H1 (cell line): ENCODE measurements around the gene ADCK2. TPM values are rescaled to one million over a fixed set of nuclear protein-coding genes. Genes with fewer than 3 reads are reported as not detected.
A peak's percentile ranks its signal among the peaks of the same experiment; 100 is the strongest.

Experiments used
- ASH2L ChIP-seq: fragments of 200-600, 300-600 bp; sonication (generic); IDR thresholded peaks from one replicate; pipeline ENCODE4 v1.7.1; 2017; ENCODE audit warnings: low read length
- BRCA1 ChIP-seq: IDR thresholded peaks from 2 replicates; pipeline ENCODE4 v1.6.1; 2012; ENCODE audit warnings: low read depth, low read length, improper control_type of control experiment
- CBX5 ChIP-seq: fragments of 300-800, 300-1000 bp; sonication (generic); IDR thresholded peaks from 2 replicates; pipeline ENCODE4 v1.7.1; 2016; ENCODE audit warnings: antibody characterized with exemption, low read length, low read depth
- CEBPB ChIP-seq: IDR thresholded peaks from 2 replicates; pipeline ENCODE4 v1.6.1; 2012; ENCODE audit warnings: low read depth, low read length
- CHD1 ChIP-seq: IDR thresholded peaks from 2 replicates; pipeline ENCODE4 v1.6.1; 2012; ENCODE audit warnings: low read depth, low read length, improper control_type of control experiment
- CREB1 ChIP-seq: IDR thresholded peaks from 2 replicates; pipeline ENCODE4 v1.6.1; 2012; ENCODE audit warnings: inconsistent platforms
- CTBP2 ChIP-seq: IDR thresholded peaks from 2 replicates; pipeline ENCODE4 v1.7.0; 2011; ENCODE audit warnings: borderline replicate concordance, mild to moderate bottlenecking, moderate library complexity, mixed read lengths, low read length; ENCODE audit not compliant: insufficient read depth, insufficient read length
- EGR1 ChIP-seq: IDR thresholded peaks from 2 replicates; pipeline ENCODE4 v1.6.1; 2011; ENCODE audit warnings: low read depth, low read length, borderline replicate concordance
- EZH2 ChIP-seq: fragments of 200-600 bp; sonication (generic); IDR thresholded peaks from 2 replicates; pipeline ENCODE4 v1.7.1; 2012; ENCODE audit warnings: low read depth, mild to moderate bottlenecking, moderate library complexity, low read length, inconsistent platforms; ENCODE audit not compliant: severe bottlenecking
- GABPA ChIP-seq: IDR thresholded peaks from 2 replicates; pipeline ENCODE4 v1.6.1; 2011; ENCODE audit warnings: mild to moderate bottlenecking, low read length, moderate library complexity, borderline replicate concordance; ENCODE audit not compliant: insufficient read depth
- JUND ChIP-seq: IDR thresholded peaks from 2 replicates; pipeline ENCODE4 v1.6.1; 2011; ENCODE audit warnings: mild to moderate bottlenecking, improper control_type of control experiment, low read length
- MAFK ChIP-seq: IDR thresholded peaks from 2 replicates; pipeline ENCODE4 v1.6.1; 2012; ENCODE audit warnings: low read depth, mild to moderate bottlenecking, improper control_type of control experiment, low read length
- NANOG ChIP-seq: IDR thresholded peaks from 2 replicates; pipeline ENCODE4 v1.6.1; 2011; ENCODE audit warnings: low read length, low read depth, mild to moderate bottlenecking, inconsistent platforms; ENCODE audit not compliant: insufficient read depth, poor library complexity, severe bottlenecking
- PHF8 ChIP-seq: fragments of 200-600 bp; sonication (generic); conservative IDR thresholded peaks from 2 replicates; pipeline ENCODE4 v1.7.1; 2012; ENCODE audit warnings: low read depth, mild to moderate bottlenecking, inconsistent platforms, low read length, moderate library complexity
- POLR2AphosphoS5 ChIP-seq: IDR thresholded peaks from 2 replicates; pipeline ENCODE4 v1.6.1; 2011; ENCODE audit warnings: low read depth, low read length
- RNF2 ChIP-seq: fragments of 200-900, 300-1000 bp; sonication (generic); IDR thresholded peaks from 2 replicates; pipeline ENCODE4 v1.7.1; 2016; ENCODE audit warnings: borderline replicate concordance, low read depth, mild to moderate bottlenecking, antibody characterized with exemption, low read length; ENCODE audit not compliant: poor library complexity, severe bottlenecking; ENCODE audit errors: missing control alignments
- SAP30 ChIP-seq: fragments of 300-600 bp; sonication (generic); IDR thresholded peaks from 2 replicates; pipeline ENCODE4 v1.7.1; 2012; ENCODE audit warnings: low read length, moderate library complexity, mild to moderate bottlenecking, inconsistent platforms; ENCODE audit not compliant: insufficient read depth, insufficient replicate concordance
- SIN3A ChIP-seq, 2 experiments: IDR thresholded peaks in 1 of 2; conservative IDR thresholded peaks in 1 of 2; 2 replicates each; pipeline ENCODE4 v1.6.1; 2011 to 2012; ENCODE audit warnings: low read length in 2 of 2, improper control_type of control experiment in 1 of 2, low read depth in 1 of 2, mild to moderate bottlenecking in 1 of 2
- SIRT6 ChIP-seq: IDR thresholded peaks from one replicate; pipeline ENCODE4 v1.7.1; 2012; ENCODE audit warnings: low read length, inconsistent platforms
- SP2 ChIP-seq: IDR thresholded peaks from 2 replicates; pipeline ENCODE4 v1.6.1; 2012; ENCODE audit warnings: mild to moderate bottlenecking, low read length, inconsistent platforms
- SRF ChIP-seq: IDR thresholded peaks from 2 replicates; pipeline ENCODE4 v1.6.1; 2011; ENCODE audit warnings: mild to moderate bottlenecking, low read depth, low read length, moderate library complexity
- USF2 ChIP-seq: IDR thresholded peaks from 2 replicates; pipeline ENCODE4 v1.6.1; 2011; ENCODE audit warnings: low read length, improper control_type of control experiment
- polyA plus RNA-seq, 7 experiments: library from polyadenylated mRNA; depleted of rRNA in 3 of 7; stranded (reverse) in 5 of 7; unstranded in 2 of 7; fragments of >200 nt in 5 of 7; fragments of 200-250 nt in 2 of 7; gene quantifications; 1 replicate in 5 of 7; 2 replicates in 1 of 7; 4 replicates in 1 of 7; pipeline versions ENCODE4 v1.2.1 to v1.2.3, GENCODE V29; 2011 to 2013; ENCODE audit warnings: missing spikeins in 2 of 7, mixed read lengths in 2 of 7
- total RNA-seq: library from RNA; stranded (reverse); fragmentation: NEBNext Ultra II Directional; extraction: Animal tissue kit (Norgen Biotek cat#: 25700); gene quantifications from 2 replicates; pipeline ENCODE4 v1.2.1, GENCODE V29; 2021
- TF ChIP-seq, protein P1 (sequence below): IDR thresholded peaks from 2 replicates; pipeline ENCODE4 v1.6.1; 2012; ENCODE audit warnings: inconsistent platforms

ADCK2 gene
- total and polyA plus RNA-seq, 2 of the 8 experiments (the other 6 are each of a cell fraction or from before 2014, with no cell fraction given) = 6.9 to 11.7 TPM

DNA sequence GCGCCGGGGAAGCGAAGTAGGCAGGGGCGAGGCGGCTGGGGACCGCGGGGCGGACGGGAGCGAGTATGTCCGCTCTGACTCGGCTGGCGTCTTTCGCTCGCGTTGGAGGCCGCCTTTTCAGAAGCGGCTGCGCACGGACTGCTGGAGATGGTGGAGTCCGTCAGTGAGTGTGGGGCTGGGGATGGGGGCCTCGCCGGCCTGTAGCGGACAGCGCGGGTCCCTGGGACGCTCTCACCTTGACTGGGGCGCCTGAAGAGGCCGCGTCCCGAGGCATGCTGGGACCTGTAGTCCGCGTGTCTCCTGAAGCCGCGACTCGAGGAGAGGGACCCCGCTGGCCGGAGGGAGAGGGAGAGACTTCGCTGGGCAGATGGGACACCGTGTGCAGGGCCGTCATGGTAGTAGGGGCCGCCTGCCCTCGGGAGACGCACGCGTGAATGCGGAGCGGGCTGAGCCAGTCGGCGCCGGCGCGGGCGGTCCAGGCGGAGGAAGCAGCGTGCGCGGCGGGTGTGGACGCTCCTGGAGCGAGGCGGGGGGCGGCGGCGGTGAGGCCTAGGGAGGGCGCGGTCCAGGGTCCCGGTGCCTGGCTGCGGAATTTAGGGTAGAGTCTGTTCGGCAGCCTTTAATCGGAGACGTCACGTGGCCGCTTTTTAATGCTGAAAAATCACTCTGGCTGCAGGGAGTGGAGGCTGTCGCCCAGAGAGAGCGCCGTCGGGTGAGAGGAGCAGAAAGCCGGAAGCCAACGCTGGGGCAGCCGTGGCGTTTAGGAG lies 24.1 kb downstream of the ADCK2 start, which contains the start of gene NDUFB2 (continued):
- no peak for TF ChIP-seq MAFK
- peak; percentile 91 for TF ChIP-seq ASH2L
- TF ChIP-seq, protein P1, sequence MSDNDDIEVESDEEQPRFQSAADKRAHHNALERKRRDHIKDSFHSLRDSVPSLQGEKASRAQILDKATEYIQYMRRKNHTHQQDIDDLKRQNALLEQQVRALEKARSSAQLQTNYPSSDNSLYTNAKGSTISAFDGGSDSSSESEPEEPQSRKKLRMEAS = peak; percentile 73; the same call in 1 of the 2 replicates
- no peak for TF ChIP-seq NANOG
- TF ChIP-seq PHF8 = peak; percentile 98
- TF ChIP-seq CEBPB = no peak
- TF ChIP-seq JUND = no peak
- no peak for TF ChIP-seq SRF
- no peak for TF ChIP-seq BRCA1
- no peak for TF ChIP-seq GABPA
- TF ChIP-seq SAP30 = no peak
- TF ChIP-seq SIRT6 = no peak
- no peak for TF ChIP-seq SP2
- no peak for TF ChIP-seq CHD1
- peak; percentile 31 for TF ChIP-seq CTBP2
- no peak for TF ChIP-seq RNF2
- TF ChIP-seq CREB1 = 0 out of 2 replicates have a peak, but pooled peaks have one; percentile 18
- TF ChIP-seq EZH2 = peak; percentile 26
- TF ChIP-seq SIN3A (conservative IDR thresholded peaks at IDR 0.05 in 1 of 2, IDR thresholded peaks at IDR 0.05 in 1 of 2; ENCODE audit: low read depth in 1 of 2, low read length in 2 of 2) = 0 out of 4 replicates have a peak, but pooled peaks of 1 of the 2 experiments have one; percentile 33
- TF ChIP-seq USF2 = no peak
- no peak for TF ChIP-seq CBX5
- peak; percentile 85 for TF ChIP-seq POLR2AphosphoS5
- TF ChIP-seq EGR1 = no peak
